ENCODE data around the gene APOBEC3F.

APOBEC3F gene

GRCh38 chr22:39092111-39092862 lies 51.6 kb downstream of the APOBEC3F start:
- H3K4me3 Mint-ChIP-seq, result peak overlapping the region; percentile 30
- no peaks in the 10 kb centered on the region for H3K36me3 Mint-ChIP-seq

GRCh38 chr22:39094717-39095389 lies 54.2 kb downstream of the APOBEC3F start:
- peak overlapping the region; percentile 62 for H3K27ac Mint-ChIP-seq
- H3K4me3 Mint-ChIP-seq, result peak overlapping the region; percentile 27
- no peaks in the 10 kb centered on the region for H3K27me3 Mint-ChIP-seq
- no peaks in the 10 kb centered on the region for H3K36me3 Mint-ChIP-seq
- no peaks in the 10 kb centered on the region for H3K9me3 Mint-ChIP-seq
- H3K4me1 Mint-ChIP-seq, result peaks cover 86% of the 10 kb centered on the region

More at GRCh38 chr22:39092111-39092862, 51.6 kb downstream of the APOBEC3F start:
- H3K9me3 Mint-ChIP-seq, result no peaks in the 10 kb centered on the region
- H3K4me1 Mint-ChIP-seq, result peaks cover 84% of the 10 kb centered on the region
- no peaks in the 10 kb centered on the region for H3K27me3 Mint-ChIP-seq
- peak overlapping the region; percentile 90 for H3K27ac Mint-ChIP-seq

- Mint-ChIP-seq H3K27me3 (no peaks in the 10 kb centered on the region), H3K4me1 (peaks cover 82% of the 10 kb centered on the region), H3K36me3 (no peaks in the 10 kb centered on the region), H3K27ac (no peak overlapping the region), H3K9me3 (no peaks in the 10 kb centered on the region), H3K4me3 (no peak overlapping the region)
These were observed 55.3 kb downstream of the APOBEC3F start for GRCh38 chr22:39095971-39096370.

- no peaks in the 10 kb centered on the region for H3K27me3 Mint-ChIP-seq
- H3K4me3 Mint-ChIP-seq, result peak within 1 kb of the TSS; percentile 4
- H3K27ac Mint-ChIP-seq, result peak within 1 kb of the TSS; percentile 84
- peaks cover 68% of the 10 kb centered on the region for H3K4me1 Mint-ChIP-seq
- H3K9me3 Mint-ChIP-seq, result no peaks in the 10 kb centered on the region
- no peaks in the 10 kb centered on the region for H3K36me3 Mint-ChIP-seq
These were observed 56.7 kb downstream of the APOBEC3F start, which contains the start of gene APOBEC3H for GRCh38 chr22:39097098-39098020. Gene APOBEC3H, plus strand, starts transcription at chr22:39097244. Its CDS starts 3,035 bp downstream, at chr22:39100279.

GRCh38 chr22:39098026-39098425 lies 57.4 kb downstream of the APOBEC3F start:
- Mint-ChIP-seq H3K4me1 (peaks cover 62% of the 10 kb centered on the region), H3K27ac (no peak overlapping the region), H3K27me3 (no peaks in the 10 kb centered on the region), H3K36me3 (no peaks in the 10 kb centered on the region), H3K9me3 (no peaks in the 10 kb centered on the region), H3K4me3 (no peak overlapping the region)

- H3K4me3 Mint-ChIP-seq, result no peak overlapping the region
- no peak overlapping the region for H3K27ac Mint-ChIP-seq
- H3K36me3 Mint-ChIP-seq, result no peaks in the 10 kb centered on the region
- no peaks in the 10 kb centered on the region for H3K27me3 Mint-ChIP-seq
- no peaks in the 10 kb centered on the region for H3K9me3 Mint-ChIP-seq
- H3K4me1 Mint-ChIP-seq, result peaks cover 60% of the 10 kb centered on the region
These were observed 57.9 kb downstream of the APOBEC3F start for GRCh38 chr22:39098576-39098975.

- peak overlapping the region; percentile 80 for H3K27ac Mint-ChIP-seq
- no peak overlapping the region for H3K4me3 Mint-ChIP-seq
- no peaks in the 10 kb centered on the region for H3K9me3 Mint-ChIP-seq
- no peaks in the 10 kb centered on the region for H3K36me3 Mint-ChIP-seq
- H3K27me3 Mint-ChIP-seq, result no peaks in the 10 kb centered on the region
- peaks cover 39% of the 10 kb centered on the region for H3K4me1 Mint-ChIP-seq
These were observed 60.6 kb downstream of the APOBEC3F start for GRCh38 chr22:39101226-39101625.

- Mint-ChIP-seq H3K27me3 (no peaks in the 10 kb centered on the region), H3K4me1 (peaks cover 21% of the 10 kb centered on the region), H3K9me3 (no peaks in the 10 kb centered on the region), H3K27ac (no peak overlapping the region), H3K36me3 (no peaks in the 10 kb centered on the region), H3K4me3 (no peak overlapping the region)
These were observed 62.8 kb downstream of the APOBEC3F start for GRCh38 chr22:39103431-39103830.

Data from activated naive CD4-positive, alpha-beta T cell treated with anti-CD3 and anti-CD28 coated beads, Interleukin-2, amount 50 U/mL, for 24 hours (primary cell).